ENCODE results near the gene ZNF865. TPM values are rescaled to one million over a fixed set of nuclear protein-coding genes. Genes with fewer than 3 reads are reported as not detected.
"Not testable (repeated sequence)": the region's sequence is repeated elsewhere in the genome, so short reads cannot be mapped to it uniquely, and the experiment has no call there.

Gene ZNF865
- total RNA-seq, 4 donors from 2014 or later, result 2.2 to 6.3 (median 3.8) TPM

DNA sequence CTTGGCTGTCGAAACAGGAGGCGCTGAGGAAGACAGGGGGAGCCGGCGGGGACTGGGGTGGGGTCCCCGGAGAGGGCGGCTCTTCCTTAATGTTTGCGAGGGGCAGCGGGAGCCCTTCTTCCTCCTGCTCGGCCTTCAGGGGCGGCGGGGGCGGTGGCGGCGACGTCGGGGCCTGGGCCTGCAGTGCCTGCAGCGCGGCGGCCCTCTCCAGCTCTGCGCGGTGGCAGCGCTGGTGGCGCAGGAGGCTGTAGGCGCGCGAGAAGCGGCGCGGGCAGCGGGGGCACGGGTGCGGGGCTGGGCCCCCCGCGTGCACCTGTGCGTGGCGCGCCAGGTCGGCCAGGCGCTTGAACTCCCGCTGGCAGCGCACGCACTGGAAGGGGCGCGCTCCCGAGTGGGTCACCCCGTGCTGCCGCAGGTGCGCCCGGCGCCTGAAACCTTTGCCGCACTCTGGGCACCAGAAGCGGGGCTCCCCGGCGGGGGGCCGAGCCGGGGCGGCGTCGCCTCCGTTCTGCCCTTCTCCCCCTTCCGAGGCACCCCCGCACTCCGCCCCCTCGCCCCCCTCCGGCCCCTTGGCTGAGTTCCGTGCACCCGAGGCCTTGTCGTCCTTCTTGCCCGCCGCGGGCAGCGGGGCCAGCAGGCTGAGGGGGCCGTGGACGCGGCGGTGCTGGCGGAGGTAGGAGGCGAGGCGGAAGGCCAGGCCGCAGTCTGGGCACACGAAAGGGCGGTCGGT lies 27.3 kb upstream of the ZNF865 start:
- ATAC-seq (ENCODE audit: low FRiP score), result no peak
- TF ChIP-seq, protein P1, sequence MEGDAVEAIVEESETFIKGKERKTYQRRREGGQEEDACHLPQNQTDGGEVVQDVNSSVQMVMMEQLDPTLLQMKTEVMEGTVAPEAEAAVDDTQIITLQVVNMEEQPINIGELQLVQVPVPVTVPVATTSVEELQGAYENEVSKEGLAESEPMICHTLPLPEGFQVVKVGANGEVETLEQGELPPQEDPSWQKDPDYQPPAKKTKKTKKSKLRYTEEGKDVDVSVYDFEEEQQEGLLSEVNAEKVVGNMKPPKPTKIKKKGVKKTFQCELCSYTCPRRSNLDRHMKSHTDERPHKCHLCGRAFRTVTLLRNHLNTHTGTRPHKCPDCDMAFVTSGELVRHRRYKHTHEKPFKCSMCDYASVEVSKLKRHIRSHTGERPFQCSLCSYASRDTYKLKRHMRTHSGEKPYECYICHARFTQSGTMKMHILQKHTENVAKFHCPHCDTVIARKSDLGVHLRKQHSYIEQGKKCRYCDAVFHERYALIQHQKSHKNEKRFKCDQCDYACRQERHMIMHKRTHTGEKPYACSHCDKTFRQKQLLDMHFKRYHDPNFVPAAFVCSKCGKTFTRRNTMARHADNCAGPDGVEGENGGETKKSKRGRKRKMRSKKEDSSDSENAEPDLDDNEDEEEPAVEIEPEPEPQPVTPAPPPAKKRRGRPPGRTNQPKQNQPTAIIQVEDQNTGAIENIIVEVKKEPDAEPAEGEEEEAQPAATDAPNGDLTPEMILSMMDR (IDR thresholded peaks at IDR 0.05), result no peak
- no peak for DNase-seq (ENCODE audit: low spot score)

DNA sequence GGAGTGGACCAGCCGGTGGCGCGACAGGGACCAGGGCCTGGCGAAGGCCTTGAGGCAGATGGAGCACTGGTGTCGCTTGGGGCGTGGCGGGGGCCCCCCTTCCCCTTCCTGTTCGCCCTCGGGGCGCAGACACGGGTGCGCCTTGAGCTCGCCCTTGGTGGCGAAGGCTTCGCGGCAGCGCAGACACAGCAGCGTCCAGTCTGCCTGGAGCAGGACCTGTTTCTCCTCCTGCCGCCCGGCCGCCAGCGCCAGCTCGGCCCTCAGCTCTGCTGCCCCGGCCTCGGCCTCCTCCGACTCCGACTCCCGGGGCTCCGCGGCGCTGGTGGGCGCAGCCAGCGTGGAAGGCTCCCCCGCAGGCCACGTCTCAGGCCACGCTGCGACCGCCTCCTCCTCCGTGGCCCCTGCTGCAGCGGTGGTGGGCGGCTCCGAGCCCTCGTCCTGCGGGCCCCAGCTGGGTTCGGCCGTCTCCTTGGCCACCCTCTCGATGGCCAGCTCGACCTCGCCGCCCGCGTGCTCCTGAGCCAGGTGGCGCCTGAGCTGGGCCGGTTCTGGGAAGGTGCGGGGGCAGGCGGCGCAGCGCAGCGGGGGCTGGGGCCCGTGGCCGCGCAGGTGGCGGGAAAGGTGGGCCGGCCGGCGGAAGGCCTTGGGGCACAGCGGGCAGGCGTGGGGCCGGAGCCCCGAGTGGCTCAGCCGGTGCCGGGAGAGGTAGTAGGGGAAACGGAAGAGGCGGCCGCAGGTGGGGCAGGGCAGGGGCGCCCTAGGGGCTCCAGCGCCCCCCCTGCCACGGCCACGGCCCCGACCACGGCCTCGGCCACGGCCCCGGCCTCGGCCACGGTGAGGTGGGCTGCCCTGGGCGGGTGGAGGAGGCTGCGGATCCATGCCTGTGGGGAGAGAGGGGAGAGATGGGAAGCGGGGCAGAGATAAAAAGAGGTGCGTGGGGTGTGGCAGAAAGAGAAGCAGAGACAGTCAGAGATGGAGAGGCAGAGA lies 26.4 kb upstream of the ZNF865 start:
- ATAC-seq (ENCODE audit: low FRiP score) (no peak), DNase-seq (ENCODE audit: low spot score) (no peak)
- TF ChIP-seq, protein P1 (IDR thresholded peaks at IDR 0.05), result no peak

DNA sequence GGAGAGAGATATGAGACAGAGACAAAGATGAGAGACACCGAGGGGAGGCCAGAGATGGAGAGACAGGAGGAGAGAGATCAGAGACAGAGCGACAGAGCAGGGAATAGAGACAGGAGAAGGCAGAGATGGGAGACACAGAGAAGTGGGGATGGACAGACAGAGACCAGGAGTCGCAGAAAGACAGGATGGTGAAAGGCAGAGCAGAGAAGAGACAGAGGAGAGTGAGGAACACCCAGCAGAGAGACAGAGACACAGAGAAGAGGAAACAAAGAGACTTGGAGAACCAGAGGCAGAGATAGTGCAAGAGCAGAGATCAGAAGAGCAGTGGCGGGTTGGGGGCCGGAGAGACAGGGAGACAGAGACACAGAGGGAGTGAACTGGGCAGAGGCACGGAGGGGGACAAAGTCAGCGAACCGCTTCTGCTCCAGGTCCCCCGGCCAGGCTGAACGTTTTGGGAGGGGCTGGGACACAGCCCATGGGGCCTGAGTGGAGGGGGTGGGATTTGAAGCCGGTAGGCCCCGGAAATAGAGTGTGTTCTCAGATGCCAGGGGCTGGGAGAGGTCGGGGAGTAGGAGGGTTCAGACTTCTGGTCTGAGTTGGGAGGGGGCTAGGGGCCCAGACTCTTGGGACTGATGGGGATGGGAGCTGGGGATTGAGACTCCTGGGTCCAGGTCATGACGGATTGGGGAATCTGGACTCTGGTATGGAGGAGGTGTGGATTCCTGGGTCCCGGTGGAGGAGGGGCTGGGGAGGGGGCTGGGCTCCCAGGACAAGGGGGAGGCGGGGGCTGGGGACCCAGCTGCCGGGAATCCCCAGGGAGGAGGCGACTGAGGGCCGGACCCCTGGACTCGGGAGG lies 25.5 kb upstream of the ZNF865 start:
- ATAC-seq (ENCODE audit: low FRiP score) (peak; percentile 41), DNase-seq (ENCODE audit: low spot score) (no peak)
- TF ChIP-seq, protein P1 (IDR thresholded peaks at IDR 0.05), result no peak

DNA sequence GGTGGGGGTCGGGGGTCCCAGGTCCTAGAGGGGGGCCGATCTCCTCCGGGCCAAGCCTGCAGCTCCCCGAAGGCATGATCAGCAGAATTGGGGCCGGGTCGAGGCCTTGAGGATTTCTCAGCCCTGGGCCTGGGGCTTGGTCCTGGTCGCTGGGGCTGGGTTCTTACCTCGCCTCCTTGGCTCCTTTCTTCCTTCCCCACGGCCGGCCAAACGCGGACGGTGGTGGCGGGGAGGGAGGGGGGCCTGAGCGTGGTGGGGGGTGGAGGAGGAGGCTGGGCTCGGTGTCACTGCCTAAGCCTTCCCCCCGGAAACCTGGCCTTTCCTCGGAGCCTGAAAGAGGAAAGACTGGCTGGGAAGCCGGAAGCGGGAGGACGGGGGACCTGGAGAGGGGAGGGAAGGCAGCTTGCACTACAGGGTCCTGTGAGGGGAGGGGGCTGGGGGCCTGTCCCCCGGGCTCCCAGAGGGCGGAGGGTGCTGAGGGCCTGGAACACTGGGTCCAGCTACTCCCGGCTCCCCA lies 24.8 kb upstream of the ZNF865 start, which contains the start of gene ZNF579:
Gene ZNF579 (minus strand): TSS at position 221 of the 517 bp plus-strand sequence. CDS start 1,209 bp downstream, outside the sequence.
- peak; percentile 56 for DNase-seq (ENCODE audit: low spot score)
- TF ChIP-seq, protein P1 (IDR thresholded peaks at IDR 0.05), result no peak
- peak; percentile 74 for ATAC-seq (ENCODE audit: low FRiP score)

DNA sequence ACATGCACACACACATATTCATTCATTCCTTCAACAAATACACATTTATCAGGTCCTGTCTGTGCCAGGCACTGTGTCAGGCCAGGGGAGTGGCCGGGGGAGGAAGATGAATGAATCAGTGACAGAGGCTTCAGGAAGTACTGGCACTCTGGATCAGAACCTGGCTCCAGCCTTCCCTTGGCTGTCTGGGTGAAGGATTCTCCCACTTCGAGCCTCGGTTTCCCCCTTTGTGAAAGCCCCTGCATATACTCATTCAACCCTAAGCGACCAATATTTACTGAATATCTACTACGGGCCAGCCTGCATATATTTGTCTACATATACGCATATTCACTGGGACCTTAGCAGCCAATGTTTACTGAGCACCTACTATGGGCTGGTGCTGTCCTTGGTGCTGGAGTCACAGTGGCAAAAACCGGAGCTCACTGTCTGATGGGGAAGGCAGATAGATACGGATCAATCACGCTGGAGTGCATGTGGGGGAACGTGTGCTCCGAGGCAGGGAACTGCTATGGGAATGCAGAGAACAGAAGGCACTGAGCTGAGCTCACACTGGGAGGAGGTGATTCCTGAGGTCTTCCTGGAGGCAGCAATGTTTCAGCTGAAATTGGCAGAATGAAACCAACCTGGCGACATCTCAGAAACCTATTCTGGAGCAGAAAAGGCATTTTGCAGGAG lies 24.2 kb upstream of the ZNF865 start:
- ATAC-seq (ENCODE audit: low FRiP score) (peak; percentile 12), DNase-seq (ENCODE audit: low spot score) (no peak)
- TF ChIP-seq, protein P1 (IDR thresholded peaks at IDR 0.05), result no peak

DNA sequence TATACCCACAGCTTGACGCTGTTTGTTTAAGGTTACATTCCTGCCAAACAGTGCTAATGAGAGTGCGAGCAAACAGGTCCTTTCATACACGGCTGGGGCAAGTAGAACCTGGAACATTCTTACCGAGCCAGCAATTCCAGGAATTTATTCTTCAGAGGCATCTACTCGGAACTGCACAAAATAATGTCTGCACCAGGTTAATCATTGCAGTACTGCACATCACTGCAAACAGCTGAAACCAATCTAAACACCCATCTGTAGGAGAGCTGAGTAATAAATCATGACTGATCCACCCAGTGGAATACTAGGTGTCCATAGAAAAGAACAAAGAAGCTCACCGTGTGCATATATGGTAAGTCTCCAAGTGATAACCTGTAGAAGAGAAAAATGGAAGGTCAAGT lies 23.6 kb upstream of the ZNF865 start:
- TF ChIP-seq, protein P1 (IDR thresholded peaks at IDR 0.05), result no peak
- DNase-seq (ENCODE audit: low spot score), result no peak
- no peak for ATAC-seq (ENCODE audit: low FRiP score)

DNA sequence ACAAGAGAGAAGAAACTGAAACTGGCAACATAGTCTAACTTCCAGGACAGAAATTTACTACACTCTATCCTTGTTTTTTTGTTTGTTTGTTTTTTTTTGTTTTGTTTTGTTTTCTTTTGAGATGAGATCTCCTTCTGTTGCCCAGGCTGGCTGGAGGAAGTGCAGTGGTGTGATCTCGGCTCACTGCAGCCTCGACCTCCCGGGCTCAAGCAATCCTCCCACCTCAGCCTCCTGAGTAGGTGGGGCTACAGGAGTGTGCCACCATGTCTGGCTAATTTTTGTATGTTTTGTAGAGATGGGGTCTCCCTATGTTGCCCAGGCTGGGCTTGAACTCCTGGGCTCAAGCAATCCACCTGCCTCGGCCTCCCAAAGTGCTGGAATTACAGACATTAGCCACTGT lies 23.2 kb upstream of the ZNF865 start:
- not testable (repeated sequence) for ATAC-seq (ENCODE audit: low FRiP score)

DNA sequence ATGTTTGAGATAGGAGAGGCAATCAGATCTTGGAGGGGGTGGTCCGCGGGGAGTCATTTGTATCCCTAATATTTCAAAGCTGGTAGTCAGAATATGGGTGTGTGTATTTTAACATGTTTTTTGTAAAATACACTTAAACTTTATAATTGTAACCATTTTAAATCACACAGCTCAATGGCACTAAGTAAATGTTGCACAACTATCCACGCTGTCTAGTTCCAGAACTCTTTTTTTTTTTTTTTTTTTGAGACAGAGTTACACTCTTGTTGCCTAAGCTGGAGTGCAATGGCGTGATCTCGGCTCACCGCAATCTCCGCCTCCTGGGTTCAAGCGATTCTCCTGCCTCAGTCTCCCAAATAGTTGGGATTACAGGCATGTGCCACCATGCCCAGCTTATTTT lies 21.6 kb upstream of the ZNF865 start:
- not testable (repeated sequence) for DNase-seq (ENCODE audit: low spot score); ATAC-seq (ENCODE audit: low FRiP score)

More for the DNA sequence above, 23.2 kb upstream of the ZNF865 start:
- not testable (repeated sequence) for DNase-seq (ENCODE audit: low spot score)

Data from omental fat pad (tissue), 4 donors.